D341Med (cell line): ENCODE measurements around the gene PTPRK.

Experiments used
- DNase-seq: peaks from one replicate; pipeline ENCODE4 v3.0.0; 2012; ENCODE audit warnings: low spot score

PTPRK gene

DNA sequence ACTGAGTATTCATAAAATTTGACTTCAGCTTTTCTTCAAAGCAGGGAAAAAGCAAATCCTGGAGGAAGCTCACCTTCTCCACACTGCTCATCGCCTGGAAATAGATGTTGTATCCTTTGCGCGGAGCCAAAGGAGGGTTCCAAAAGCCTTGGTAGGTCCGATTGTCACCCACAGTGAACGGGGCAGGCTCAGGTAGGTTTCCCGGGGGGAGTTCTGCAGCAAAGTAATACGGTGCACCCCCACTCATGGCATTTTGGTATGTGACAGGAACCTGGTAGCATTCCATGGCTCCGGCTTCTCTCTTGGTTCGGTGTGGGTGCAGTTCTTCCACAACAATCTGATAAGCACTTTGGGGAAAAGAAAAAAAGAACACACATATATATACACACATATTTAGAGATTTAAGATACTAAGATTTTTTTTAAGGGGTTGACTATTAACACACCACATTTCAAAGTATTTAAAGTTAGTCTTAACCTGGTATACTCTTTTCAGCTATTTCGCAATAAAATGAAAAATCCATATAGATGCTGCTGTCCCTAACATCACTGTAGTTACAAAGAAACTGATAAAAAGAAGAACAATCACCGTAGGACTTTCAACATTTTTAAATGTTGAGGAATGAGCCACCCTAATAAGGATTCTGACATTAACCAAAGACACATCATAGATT is 452.8 kb downstream of the PTPRK start:
- no peak for DNase-seq

DNA sequence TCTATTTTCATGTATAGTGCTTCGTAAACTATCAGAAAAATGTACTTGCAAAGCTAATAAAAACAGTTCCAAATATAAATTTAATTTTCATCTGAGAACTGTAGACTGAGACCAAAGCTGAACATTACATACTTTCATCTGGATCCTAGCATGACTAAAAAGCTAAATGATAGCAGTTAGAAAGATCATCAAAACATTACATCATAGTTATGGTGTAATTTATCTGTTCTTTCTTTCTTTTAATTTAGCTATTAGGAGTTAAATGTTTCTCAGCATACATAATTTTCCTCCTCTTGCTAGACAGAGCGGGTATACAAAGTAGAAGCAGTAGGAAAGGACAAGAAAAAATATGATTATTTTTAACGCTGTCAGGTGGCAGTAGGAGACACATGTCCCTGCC is 455.3 kb downstream of the PTPRK start:
- DNase-seq, result no peak

DNA sequence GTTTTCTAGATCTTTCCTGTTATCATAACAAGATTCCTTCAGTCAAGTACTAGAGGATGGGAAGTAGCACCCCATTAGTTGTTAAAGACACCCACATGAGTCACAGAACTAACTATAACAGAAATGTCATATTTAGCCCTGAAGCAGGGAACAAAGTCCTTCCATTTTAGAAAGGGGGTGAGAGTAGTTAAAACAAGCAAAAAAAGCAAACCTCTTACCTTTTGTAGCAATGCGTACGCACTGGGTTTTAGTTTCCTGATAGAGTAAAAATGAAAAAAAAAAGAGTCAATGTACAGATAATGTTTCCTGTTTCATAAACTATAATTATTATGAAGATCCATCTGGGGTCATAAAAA is 455.9 kb downstream of the PTPRK start:
- no peak for DNase-seq

DNA sequence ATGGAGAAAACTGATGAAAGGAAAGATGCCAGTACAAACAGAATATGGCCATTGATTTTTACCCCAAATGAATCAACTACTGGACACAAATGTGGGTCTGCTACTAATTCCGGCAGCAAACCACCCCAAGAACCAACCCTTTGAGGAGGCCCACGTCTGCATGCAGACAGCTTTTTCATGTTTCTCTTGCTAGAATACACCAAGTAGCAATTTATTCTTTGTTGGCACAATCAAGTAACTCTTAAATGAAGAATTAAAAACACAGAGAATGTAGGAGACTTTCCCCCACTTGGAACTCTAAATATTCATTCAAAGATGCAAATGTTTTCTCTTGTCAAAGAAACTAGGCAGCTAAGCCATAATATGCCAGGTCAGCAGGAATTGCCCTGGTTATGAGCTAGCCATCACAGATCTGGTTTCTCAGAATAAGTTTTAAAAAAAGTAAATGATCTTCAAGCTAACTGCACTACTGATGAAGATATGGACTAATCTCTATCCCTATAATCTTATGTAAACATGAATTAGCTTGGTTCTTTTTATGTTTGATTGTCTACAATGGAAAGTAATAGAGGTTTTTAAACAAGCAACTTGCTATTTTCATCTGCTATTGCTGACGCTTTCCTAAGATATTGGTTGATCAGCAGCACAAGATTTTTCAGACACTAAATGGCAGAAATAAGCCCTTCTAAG is 456.4 kb downstream of the PTPRK start:
- DNase-seq, result no peak

DNA sequence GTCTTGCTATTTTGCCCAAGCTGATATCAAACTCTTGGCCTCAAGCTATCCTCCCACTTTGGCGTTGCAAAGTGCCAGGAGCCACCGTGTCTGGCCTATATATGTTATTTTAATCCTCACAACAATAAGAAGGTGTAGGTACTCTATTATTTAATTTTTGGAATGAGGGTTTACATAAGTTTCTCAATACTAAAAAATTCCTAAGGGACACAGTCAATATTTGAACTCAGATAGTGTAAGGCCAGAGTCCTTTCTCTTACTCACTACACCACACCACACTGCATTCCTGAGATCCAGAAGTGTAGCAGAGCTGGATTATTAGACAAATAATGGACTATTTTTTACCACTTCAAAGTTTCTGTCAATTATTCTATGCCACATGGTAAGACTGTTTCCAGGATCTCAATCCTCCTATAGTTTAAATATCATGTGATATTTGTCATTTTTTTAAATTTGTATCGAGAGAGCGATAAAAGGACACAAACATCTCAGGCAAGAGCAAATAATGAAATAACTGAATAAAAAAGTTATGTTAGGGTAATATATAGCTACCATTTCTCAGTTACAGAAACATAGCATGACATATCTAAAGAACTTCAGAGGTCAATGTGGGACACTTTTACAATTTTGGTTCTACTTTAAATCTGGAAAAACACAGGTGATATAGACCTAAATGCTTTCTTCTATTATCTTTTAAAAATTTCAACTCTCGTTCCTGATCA is 457.4 kb downstream of the PTPRK start:
- no peak for DNase-seq

DNA sequence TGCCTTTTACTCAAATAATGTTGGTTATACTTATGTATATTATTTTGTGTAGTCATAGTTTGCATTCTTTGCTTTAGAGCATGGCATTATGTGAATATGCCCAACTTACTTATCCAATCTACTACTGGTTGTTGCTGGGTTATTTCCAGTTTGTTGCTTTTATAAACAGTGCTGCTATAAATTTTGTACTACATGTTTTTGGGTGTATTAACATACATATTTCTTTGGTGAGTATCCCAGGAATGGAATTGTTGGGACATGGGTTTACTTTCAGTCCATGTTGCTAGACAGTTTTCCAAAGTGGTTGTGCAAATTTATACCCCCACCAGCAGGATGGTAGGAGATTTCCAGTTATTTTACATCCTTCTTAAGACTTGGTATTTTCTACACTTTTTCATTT is 462.5 kb downstream of the PTPRK start:
- no peak for DNase-seq

DNA sequence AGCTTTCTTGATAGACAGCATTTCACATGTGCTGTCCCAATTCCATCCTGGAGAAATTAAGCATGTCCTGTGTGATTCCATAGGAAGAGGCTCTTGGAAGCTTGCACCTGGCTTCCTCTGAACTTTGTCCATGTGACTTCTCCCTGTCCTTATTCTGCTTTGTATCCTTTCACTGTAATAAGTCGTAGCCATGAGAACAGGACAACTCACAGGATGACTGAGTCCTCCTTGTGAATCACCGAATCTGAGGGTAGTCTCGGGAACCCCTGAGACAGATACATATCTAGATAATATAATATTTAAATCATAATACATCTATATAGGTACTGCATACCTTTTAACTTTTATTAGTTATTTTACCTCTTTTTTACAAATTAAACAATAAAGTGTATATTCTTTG is 462.9 kb downstream of the PTPRK start:
- DNase-seq, result no peak

DNA sequence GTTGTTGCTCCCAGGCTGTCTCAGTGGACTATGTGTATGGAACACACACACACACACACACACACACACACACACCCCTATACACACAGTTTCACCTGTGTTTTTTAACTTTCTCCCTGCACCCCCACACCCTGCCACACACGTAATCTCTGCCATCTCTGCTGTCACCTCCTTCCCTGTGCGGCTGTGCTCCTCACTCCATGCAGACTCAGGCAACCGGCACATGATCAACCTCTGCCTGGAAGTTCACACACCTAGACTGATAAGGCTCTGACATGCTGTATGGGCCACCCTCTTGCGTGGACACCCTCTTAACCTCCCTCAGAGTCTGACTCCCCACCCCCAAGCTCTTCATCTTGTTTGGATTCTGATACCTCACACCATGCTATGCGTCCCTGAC is 467.3 kb downstream of the PTPRK start:
- DNase-seq, result no peak

DNA sequence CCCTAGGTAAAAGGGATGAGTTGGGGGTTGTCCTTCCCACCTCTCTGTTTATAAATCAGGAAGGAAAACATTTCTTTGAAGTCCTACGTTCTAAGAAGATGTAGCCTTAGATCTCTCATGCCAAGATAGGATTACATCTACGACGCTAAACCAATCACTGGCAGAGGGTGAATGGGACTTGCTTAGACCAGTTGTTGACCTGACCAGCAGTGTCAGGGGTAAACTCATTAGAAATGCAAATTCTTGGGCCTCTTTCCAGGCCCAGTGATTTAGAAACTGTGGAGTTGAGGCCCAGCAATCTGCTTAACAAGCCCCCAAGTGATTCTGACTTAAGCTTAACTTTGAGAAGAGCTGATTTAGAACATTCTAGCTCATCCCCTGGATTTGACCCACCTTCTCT is 472.4 kb downstream of the PTPRK start:
- DNase-seq, result no peak

DNA sequence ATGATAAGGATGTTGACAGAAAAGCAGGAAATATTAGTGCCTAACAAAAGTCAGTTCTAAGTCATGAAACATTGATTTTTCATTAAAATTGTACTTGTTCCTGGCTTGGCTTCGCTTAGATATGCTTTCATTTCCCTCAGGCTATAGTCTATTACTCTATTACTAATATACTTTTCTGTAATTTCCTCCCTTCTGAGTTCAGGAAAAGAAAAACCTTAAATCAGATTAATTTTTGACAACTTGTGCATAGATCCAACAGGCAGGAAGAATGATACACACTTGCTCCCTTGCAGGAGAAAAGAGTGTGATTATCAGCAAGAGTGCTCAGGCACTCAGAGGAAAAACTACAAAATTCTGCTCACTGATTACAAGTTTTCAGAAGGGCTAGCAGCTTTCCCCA is 474.4 kb downstream of the PTPRK start:
- DNase-seq, result no peak

DNA sequence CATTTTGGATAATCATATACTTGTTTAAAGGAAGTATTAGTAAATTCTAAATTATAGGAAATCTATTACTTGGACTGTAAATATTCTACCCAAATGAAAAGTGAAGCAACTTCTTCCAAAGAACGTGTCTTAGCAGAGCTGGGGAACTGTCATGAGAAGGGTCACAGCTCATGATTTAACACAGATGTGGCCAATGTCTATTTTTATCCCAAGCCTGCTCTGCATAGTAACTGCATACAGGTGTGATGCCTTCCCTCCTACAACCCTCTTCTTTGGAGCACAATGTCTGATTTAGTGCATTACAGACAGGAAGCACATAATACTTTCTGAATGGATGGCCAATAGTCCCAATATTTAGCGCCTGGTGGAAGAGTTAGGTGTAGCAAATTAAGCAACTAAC is 480.9 kb downstream of the PTPRK start:
- no peak for DNase-seq

DNA sequence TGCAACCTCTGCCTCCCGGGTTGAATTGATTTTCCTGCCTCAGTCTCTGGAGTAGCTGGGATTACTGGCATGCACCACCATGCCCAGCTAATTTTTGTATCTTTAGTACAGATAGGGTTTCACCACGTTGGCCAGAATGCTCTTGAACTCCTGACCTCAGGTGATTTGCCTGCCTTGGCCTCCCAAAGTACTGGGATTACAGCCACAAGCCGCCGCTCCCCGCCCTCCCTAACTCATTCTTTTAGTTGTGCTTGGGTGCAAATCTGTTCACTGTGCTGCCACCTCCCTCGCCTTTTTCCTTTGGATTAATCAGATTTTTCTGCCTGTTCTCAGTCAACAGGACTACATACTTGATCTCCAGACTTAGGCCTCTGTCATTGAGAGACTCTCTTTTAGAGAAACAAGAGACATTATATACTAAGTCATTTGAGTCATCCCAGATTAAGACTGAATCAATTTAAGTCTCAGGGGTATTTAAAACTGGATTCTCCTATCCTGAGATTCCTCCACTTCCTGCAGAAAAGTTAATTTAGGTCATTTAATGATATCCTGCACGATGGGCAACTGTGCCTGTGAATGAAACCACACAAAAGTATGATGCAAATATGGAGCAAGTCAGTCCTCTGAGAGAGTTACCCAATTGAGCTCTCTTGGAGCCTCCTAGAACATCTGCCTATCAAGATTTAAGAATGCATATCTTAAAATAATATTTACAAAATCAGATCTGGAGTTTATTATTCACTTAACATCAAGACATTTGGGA is 483.4 kb downstream of the PTPRK start:
- no peak for DNase-seq

DNA sequence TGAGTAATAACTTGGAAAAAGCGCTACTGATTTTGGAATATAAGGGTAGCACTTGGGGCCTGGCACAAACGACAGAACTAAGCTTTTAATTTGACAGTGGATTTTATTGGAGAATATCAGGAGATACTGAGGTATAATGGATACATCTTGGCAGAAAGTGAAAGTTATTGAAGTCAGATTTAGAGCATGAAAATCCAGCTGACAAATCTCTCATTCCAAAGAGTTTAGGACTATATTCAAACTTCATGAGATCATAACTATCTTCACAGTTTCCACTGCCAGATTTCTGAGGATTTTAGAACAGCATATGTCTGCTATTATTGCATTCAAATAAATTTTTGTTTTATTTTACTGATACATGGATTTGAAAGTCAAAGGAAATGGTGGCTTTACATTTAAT is 487.2 kb downstream of the PTPRK start:
- DNase-seq, result no peak

DNA sequence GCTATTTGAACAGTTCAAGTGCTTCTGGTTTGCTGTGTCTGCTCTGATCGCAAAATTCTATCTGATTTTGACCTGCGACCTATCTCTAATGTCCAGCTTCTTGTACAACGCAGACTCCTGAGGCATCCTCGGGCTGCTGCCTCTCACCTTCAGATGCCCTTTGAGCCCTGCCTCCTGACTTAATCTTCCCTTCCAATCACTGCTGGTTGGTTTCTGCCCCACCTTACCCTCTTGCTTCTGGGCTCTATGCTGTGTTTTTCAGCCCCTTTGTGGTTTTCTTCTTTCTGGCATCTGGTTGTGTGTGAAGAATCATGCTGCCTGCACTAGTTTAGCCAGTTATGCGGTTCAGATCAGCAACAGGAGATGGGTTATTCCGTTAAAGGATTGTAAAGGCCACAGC is 488.4 kb downstream of the PTPRK start:
- no peak for DNase-seq

DNA sequence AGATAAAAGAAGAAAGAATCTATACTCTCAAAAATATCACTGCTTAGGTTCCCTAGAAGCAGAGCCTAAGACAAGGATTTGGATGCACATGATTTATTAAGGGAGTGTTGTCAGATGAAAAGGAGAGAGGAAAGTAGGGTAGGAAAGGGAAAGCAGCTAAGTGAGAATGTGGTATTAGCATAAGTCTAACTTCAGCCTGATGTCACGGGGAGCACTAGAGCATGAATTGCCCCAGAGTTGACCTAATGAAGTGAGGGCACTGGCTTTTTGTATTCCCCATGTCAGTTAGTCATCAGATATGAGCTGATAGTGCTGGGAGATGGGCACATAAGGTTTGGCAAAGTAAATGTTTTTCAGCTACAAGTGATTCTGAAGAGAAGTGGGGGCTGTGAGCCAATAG is 490.6 kb downstream of the PTPRK start:
- no peak for DNase-seq

DNA sequence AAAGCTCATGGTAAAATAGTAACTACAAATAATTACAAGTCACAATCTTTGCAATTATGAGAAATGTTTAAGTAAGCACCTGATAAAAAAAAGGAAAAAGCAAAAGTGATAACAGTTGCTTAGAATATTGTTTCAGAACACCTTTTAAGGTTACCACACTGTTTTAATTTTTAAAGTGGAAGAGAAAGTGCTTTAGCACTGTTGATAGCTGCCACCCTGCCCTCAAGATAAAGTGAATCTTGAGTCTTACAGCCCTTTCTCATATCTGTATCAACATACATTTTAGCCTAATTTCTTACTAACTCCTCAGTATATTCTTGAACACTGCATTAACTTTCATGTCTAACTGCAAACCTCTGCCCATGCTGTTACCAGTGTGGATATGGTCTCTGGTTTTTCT is 492.2 kb downstream of the PTPRK start:
- DNase-seq, result no peak

DNA sequence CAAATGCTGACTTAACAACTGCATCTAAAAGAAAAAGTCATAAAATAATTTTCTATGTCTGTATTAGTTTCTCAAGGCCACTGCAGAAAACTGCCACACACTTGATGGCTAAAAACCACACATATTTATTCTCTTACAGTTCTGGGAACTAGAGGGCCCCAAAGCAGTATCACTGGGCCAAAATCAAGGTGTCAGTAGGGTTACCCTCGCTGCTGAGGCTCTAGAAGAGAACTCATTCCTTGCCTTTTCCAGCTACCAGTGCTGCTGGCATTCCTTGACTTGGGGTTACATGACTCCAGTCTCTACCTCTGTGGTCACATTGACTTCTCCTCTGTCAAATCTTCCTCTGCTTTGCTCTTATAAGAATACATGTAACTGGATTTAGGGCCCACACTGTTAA is 494.9 kb downstream of the PTPRK start:
- DNase-seq, result no peak

DNA sequence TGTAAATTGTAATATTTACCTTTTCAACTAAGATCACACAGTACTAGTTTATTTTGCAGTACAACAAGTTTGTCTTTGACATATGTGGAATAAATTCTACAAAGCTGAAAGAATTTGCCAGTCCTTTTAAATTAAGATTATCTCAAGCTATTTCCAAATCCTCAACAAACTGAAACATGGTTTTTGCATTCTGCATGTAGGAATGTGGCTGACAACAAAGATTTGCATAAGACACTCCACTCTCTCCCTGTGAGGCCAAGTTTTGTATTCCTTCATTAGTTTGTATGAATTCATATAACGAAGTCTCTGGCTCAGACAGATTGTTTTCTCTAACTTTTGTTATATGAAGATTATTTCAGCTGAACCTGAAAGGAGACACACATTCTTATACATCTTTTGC is 495.4 kb downstream of the PTPRK start:
- no peak for DNase-seq

DNA sequence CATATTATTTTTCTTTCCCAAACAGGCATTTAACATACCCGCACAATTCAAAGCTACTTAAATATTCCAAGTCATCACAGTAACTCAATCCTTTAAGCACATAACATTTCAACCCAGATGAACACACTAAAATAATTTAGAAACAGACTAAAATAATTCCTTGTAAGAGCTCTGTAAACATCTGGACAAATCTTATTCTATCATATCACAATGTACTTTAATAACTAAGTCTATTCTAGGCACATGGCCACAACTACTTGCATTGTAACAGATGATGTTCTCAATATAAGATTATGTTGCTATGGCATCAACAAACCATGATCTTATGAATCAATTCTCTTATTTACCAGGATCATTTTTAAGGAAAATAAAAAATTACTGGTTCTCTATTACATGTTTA is 496.4 kb downstream of the PTPRK start:
- no peak for DNase-seq

DNA sequence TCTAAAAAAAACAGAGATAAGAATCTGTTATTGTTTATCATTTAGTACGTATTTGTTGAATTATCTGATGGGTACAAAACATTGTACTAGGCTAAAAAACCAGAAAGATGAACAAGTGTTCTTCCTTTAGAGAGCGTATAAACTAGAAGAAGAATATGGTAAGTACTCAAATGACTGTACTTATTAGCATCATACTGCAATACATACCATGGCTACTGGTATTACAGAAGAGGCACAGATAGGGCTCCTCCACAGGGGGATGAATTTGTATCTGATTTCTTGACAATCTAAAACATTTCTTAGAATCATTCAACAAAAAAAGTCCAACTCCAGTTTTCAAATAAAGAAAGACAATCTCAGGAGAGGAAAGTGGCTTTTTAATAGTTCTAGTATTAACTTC is 501.6 kb downstream of the PTPRK start:
- no peak for DNase-seq

DNA sequence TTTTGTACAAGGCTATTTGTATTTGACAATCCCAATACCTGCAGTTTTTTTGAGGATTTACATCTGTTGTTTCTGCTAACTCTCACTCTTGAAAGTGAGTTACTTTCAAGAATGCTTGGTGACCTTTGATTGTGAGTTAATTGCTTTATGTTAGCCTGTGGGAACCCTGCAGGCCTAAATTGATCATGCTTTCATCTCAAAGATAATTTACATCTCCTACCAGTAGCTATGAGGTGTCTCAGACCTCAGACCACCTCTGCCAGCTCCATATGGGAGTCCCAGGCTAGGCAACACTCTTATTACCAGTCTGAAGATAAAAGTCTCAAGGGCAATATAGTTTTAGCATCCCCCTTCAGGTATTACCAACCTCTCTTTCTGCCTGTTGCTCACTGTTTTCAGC is 503.1 kb downstream of the PTPRK start:
- no peak for DNase-seq

DNA sequence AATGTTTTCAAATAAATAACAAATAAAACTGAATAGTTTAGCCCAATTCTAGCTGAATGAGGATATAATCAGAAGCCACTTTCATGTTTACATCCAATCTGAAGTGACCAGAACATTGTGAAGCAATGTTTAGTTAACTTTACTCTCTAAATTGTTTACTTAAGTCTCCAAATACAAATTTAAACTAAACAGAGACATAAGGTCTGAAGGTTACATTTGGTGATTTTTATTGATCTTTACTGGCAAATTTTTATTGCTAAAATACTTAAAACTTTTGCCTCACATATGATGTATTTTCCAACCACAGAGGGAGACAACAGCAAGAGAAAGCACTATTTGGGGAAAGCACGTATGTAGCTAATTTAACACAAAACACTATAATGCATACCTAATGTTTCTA is 512.7 kb downstream of the PTPRK start:
- DNase-seq, result no peak

DNA sequence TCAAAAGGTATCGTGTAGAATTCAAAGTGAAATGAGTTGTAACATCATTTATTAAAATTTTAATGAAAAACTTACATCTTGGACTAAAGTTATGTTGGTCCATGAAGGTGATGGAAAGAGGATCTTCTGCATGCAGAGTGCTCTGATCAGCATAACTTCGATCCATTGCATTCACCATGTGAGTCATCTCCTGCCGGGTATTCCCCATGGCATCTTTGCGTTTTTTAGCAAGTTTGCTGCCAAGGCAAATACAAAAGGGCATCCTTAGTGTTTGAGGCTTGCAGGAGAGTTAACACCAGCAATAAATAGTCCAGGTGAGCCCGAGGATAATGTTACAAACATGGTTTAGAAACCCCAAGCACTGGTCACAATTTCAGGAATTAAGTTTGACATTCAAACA is 515.4 kb downstream of the PTPRK start:
- no peak for DNase-seq
